AG09319 (cell line): Measurements from ENCODE around the gene SMIM30.
"Not testable (repeated sequence)": the region's sequence is repeated elsewhere in the genome, so short reads cannot be mapped to it uniquely, and the experiment has no call there.

ENCODE experiments used
- DNase-seq: peaks from one replicate; pipeline ENCODE4 v3.0.0-alpha.2; 2010; ENCODE audit warnings: low read depth; ENCODE audit errors: extremely low read depth
- TF ChIP-seq, protein P1 (sequence below): IDR thresholded peaks from 2 replicates; pipeline ENCODE4 v1.5.1; 2011; ENCODE audit warnings: low read depth, mild to moderate bottlenecking, inconsistent platforms, low read length, moderate library complexity

Gene SMIM30, protein sequence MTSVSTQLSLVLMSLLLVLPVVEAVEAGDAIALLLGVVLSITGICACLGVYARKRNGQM

DNA sequence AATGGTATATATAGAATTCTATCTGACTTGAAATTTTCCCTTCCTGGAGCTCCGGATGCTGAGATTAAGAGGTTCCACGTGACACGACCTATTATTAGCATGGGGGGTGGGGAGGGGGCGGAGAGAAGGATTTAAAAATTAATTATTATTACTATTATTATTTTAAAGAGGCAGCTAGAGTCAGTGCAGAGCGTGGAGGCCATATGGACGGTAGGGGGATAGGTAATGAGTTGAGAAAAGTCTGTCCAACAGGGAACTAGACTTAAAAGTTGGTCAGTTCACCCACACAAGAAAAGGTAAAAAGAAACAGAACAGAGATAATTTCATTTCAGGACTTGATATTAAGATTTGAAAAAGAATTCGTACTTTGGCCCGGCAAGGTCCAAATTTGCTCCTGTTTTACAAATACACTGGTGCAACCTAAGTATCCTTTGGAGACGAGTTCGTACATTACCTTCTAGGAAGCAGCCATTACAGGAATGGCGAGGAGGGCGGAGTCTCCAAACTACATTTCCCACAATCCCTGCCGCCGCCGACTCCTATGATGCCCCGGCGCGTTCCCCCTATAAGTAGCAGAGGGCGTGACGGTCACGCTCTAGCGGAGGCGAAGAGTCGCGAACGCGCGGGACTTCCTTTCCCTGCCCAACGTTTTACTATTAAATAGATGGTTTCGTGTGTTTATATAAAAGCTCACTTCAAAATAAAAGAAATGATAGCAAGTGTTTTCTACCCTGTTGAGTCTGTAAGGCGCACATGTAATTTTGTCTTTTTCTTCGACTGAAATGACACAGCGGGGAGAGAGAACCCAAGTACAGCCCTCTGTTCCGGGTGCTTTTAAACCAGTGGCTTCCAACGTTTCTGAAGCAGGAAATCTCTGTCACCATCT, at the start of gene SMIM30:
TSS of gene SMIM30 (minus strand) at position 481 of the 886 bp plus-strand sequence. CDS start 976 bp downstream, outside the sequence.
- TF ChIP-seq, protein P1, sequence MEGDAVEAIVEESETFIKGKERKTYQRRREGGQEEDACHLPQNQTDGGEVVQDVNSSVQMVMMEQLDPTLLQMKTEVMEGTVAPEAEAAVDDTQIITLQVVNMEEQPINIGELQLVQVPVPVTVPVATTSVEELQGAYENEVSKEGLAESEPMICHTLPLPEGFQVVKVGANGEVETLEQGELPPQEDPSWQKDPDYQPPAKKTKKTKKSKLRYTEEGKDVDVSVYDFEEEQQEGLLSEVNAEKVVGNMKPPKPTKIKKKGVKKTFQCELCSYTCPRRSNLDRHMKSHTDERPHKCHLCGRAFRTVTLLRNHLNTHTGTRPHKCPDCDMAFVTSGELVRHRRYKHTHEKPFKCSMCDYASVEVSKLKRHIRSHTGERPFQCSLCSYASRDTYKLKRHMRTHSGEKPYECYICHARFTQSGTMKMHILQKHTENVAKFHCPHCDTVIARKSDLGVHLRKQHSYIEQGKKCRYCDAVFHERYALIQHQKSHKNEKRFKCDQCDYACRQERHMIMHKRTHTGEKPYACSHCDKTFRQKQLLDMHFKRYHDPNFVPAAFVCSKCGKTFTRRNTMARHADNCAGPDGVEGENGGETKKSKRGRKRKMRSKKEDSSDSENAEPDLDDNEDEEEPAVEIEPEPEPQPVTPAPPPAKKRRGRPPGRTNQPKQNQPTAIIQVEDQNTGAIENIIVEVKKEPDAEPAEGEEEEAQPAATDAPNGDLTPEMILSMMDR: no peak
- DNase-seq: peak; percentile 57

DNA sequence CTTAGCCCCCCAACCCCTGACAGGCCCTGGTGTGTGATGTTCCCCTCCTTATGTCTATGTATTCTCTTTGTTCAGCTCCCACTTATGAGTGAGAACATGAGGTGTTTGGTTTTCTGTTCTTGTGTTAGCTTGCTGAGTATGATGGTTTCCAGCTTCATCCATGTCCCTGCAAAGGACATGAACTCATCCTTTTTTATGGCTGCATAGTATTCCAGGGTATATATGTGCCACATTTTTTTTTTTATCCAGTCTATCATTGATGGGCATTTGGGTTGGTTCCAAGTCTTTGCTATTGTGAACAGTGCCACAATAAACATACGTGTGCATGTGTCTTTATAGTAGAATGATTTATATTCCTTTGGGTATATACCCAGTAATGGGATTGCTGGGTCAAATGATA, 47.8 kb upstream of the SMIM30 start:
- not testable (repeated sequence) for DNase-seq

DNA sequence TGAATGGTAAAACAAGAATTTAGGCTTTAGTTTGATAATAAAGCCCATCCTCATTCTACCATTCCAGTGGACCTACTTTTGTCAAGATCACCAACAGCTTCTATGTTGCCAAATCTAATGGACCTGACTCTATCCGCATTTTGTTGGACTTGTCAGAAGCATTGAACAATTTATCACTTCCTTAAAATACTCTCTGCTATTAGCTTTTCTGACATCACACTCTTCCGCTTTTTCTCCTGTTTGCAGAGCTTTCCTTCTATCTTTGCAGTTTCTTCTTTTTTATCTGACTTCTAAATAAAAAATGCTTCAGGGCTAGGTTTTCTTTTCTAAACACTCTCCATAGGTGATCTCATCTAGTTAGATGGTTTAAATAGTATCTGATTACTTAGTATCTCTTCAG, 42.7 kb upstream of the SMIM30 start:
- TF ChIP-seq, protein P1: no peak
- no peak for DNase-seq

DNA sequence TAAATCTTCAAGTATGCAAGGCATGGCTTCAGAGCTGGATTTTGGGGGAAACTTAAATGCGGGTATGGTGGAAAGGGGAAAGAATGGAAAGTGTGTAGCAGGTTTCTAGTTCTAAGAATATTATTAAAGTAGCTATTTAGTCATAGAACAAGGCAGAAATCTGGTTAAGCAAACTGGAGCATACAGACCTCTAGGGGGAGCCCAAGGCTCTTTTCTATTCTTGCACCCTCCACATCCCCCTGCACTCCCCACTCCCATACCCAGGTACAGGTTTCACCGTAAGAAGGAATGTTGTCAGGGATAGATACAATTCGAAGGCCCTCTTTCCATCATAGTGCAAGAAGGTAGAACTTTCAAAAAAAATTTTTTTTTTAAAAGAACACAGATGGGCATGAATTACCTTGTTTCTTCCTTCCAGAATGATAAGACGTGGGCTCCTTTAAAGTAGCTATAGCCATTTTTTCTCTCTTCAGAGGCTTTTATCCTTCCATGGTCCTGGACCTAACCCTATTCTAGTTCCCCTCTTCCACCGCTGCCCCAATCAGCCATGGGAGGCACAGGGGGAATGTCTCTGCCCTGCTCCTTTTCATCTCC, 41.5 kb upstream of the SMIM30 start:
- TF ChIP-seq, protein P1: peak; percentile 85
- no peak for DNase-seq

DNA sequence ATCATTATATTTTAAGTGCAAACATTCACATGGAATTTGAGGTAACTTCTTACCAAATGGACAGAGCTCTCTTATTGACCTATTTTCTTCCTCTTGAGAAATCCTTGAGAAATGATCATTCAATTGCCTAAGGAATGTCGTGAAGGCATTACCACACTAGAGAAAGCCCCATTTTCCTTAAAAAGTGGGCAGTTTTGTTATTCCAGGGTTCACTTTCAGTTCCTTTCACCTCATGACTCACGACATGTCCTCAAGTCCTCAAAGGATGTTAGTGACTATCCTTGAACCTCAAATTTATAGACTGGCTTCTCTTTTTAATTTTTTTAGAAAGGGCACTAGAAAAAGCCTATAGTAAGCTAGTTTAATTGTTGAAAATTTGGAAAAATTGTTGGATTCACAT, 40.4 kb upstream of the SMIM30 start:
- TF ChIP-seq, protein P1: no peak
- no peak for DNase-seq

DNA sequence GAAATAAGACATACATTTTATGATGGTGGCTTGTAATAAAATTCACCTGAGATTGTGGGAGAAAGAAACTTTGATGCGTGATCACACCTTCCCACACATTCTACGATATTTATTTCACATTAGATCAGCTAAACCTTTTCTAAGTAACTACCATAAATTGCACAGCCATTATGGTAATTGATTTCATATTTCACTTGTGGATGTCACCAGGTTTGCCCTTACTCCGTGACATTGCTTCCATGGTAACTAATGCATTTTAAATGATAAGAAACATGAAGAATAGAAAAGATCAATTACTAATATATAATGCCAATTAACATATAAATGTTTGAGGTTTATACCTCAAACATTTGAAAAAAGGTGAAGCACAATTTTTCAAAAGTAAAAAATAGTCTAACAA, 35.8 kb upstream of the SMIM30 start:
- TF ChIP-seq, protein P1: no peak
- no peak for DNase-seq

DNA sequence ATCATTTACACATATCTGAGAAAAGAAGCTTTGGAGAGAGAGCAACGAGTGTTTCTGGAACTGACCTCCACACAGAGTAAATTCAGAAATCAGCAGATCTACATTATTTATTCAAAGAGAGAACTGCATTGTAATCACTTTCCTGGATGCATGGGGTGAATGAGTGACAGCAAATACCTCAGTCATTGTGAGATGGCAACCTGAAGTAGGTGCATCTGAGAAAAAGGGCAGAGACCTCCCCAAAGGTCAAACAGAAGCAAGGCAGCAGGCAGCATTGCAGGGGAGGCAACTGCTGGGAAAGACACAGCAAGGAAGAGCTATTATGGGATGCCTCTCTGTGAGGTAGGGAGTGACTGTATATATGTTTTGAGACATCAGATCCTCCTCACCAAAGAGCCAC, 26.5 kb upstream of the SMIM30 start:
- DNase-seq: no peak

More for the DNA sequence above, 26.5 kb upstream of the SMIM30 start:
- TF ChIP-seq, protein P1: no peak
